GM19351 (cell line): ENCODE results near the gene DUS3L.
"Not testable (repeated sequence)": the region's sequence is repeated elsewhere in the genome, so short reads cannot be mapped to it uniquely, and the experiment has no call there.

Experiments
- ATAC-seq: cut with Tn5 transposase; IDR thresholded peaks from one replicate; pipeline ENCODE4 v1.9.1; 2021; ENCODE audit warnings: mild to moderate bottlenecking, moderate library complexity; ENCODE audit not compliant: unreplicated experiment

DUS3L gene

GRCh38 chr19:5775668-5776309, 15.2 kb downstream of the DUS3L start:
- no peak for ATAC-seq

- no peak for ATAC-seq
These were observed 16.0 kb downstream of the DUS3L start for GRCh38 chr19:5774921-5775320.

GRCh38 chr19:5773276-5773675, 17.7 kb downstream of the DUS3L start:
- ATAC-seq: no peak

GRCh38 chr19:5772416-5772815, 18.5 kb downstream of the DUS3L start:
- ATAC-seq: no peak

- no peak for ATAC-seq
These were observed 23.0 kb downstream of the DUS3L start for GRCh38 chr19:5767949-5768348.

- ATAC-seq: no peak
These were observed 25.7 kb downstream of the DUS3L start for GRCh38 chr19:5765220-5765619.

GRCh38 chr19:5762608-5763217, 28.2 kb downstream of the DUS3L start:
- ATAC-seq: no peak

- ATAC-seq: no peak
These were observed 37.2 kb downstream of the DUS3L start for GRCh38 chr19:5753743-5754142.

- no peak for ATAC-seq
These were observed 39.3 kb downstream of the DUS3L start for GRCh38 chr19:5751709-5752108.

GRCh38 chr19:5749505-5749904, 41.5 kb downstream of the DUS3L start:
- ATAC-seq: no peak

- not testable (repeated sequence) for ATAC-seq
These were observed 42.0 kb downstream of the DUS3L start for GRCh38 chr19:5748920-5749319.

GRCh38 chr19:5744999-5745398, 46.0 kb downstream of the DUS3L start:
- ATAC-seq: not testable (repeated sequence)

GRCh38 chr19:5743630-5744029, 47.3 kb downstream of the DUS3L start:
- ATAC-seq: no peak

- no peak for ATAC-seq
These were observed 48.9 kb downstream of the DUS3L start for GRCh38 chr19:5742051-5742450.

GRCh38 chr19:5738423-5738822, 52.5 kb downstream of the DUS3L start:
- no peak for ATAC-seq
